GDM1 (cell line): ENCODE results near the gene BST1.

Experiments
- DNase-seq: peaks from one replicate; lab custom pipeline; 2025; lab: John Stamatoyannopoulos, UW

The BST1 gene

DNA sequence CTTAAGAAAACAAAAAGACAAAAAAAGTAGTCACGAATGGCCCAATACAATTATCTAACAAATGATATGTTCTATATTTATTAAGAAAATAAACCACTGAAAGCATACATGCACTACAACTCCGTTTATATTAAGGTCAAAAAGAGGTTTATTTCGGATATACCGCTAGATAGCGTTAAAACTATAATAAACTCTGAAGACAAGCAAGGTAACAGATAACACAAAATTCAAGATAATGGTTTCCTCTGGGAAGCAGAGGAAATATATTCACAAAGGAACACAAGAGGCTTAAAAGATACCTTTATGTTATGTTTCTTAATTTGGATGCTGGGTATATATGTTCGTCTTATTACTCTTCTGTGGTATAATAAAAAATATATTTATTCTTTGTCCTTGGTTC is 26.0 kb upstream of the BST1 start:
- no peak for DNase-seq

DNA sequence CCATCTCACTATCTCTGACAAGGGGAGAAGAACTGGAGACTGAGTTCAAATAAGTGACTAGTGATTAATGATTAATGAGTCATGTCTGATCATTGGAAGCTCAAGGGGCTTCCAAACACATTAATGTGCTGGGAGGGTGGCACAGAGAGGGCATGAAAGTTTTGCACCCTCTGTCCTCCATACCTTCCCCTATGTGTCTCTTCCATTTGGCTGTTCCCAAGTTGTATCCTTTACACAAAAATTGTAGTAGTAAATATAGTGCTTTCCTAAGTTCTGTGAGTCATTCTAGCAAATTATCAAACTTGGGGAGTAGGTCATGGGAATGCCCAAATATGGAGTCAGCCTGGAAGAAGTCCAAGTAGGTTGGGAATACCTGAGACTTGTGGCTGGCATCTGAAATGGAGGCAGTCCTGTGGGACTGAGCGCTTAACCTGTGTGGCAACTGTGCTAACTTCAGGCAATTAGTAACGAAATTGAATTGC is 25.3 kb upstream of the BST1 start:
- no peak for DNase-seq

DNA sequence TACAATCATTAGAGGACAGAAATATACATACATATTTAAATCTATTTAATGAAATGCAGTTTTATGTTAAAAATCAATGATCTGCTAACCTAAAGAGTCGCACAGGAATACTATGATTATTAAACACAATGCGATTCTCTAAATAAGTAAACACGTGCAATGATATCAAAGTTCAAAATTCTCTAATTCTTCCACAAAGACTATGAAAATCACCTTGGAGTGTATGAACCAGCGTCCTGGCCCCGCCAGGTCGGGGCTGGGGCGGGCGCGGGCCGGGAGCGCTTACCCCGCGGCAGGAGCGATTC is 21.8 kb upstream of the BST1 start:
- DNase-seq = no peak

DNA sequence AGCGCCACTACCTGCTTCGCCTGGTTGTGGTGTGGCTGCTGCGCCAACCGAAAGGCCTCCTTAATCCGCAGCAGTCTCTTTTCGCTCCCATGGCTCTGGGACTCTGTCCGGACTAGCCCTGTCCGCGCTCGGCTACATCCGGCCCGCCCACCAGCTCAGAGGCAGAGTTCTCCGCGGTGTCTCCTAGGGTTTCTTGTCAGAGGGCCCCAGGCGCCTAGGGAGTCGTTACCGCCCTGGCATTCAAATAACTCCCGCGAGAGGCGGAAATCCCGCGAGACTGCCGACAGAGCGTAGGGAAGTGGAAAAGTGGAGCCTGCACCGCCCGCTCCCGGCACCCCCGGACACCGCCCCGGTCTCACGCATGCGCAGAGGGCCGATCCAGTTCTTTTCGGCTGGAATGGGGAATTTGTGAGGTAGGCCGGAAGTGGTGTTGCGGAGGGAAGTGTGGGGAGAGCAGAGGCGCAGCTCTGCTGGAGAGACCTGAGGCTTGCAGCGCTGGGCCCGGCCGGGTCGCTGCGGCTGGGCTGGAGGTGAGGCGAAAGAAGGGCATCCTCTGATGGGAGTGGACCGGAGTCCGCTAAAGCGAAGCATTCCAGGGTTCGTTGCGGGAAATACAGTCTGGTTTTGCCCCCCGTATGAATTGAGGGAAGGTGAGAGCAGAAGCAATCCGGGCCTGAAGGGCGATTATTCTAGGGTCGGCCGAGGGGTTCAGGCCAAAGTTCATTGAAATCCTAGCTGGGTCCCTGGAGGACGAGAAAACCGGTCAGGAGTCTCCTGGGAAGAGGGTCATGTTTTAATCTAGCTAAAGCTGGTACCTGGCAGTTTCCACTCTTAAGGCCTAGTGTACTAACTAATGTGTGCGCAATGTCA is 21.3 kb upstream of the BST1 start, which contains the start of gene FAM200B:
FAM200B (plus strand) TSS at position 456 of the 870 bp plus-strand sequence. CDS start 5,151 bp downstream, outside the sequence.
- peak; percentile 97 for DNase-seq

DNA sequence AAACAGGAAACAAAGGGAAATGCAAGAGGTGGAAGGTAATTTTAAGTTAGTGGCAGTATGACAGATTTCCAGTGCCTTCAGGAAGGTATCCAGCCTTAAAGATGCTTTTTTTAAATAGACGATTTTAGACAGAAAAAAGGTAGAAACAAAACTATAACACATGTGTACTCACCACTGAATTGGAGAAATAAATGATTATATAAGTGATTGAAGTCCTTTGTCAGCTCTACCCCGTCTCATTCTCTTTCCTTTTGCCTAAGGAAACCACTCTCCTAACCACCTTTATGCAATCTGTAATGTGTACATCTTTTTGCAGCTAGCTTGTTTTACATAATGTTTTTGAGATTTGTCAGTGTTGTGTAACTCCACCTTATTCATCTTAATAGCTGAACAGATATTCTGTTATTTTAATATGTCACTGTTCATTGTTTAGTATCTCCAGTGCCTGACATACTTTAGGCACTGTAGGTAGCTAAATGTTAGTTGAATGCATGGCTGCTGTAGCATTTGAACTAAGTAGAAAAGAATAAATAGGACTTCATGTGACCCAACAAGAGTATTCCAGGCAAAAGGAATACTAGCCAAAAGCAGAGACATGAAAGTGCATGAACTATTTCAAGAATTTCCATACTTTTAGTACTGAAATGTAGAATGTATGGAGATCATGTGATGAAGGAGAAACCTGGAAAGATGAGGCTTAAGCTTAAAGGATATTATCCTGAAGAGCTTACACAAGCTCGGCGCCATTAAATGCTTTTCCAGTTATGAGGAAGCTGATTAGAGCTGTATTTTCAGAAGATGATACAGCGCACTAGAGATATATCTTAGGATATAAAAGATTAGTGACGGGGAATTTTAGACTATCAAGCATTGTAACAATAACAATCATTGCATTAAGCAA is 20.4 kb upstream of the BST1 start:
- no peak for DNase-seq

DNA sequence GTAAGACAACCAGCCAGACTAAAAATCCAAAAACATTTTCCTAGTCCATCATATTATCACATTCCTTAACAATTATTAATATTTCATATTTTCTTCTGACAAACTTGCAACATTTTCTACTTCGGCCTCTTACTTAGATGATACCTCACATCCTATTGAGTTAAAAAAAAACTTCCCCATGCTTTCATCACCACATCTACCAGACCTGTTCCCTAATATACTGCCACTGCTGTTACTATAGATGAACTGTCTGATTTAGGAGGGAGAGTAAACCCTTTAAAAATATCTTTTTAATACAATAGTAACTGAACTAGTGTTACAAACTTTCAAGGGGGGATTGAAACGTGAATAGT is 19.7 kb upstream of the BST1 start:
- no peak for DNase-seq

DNA sequence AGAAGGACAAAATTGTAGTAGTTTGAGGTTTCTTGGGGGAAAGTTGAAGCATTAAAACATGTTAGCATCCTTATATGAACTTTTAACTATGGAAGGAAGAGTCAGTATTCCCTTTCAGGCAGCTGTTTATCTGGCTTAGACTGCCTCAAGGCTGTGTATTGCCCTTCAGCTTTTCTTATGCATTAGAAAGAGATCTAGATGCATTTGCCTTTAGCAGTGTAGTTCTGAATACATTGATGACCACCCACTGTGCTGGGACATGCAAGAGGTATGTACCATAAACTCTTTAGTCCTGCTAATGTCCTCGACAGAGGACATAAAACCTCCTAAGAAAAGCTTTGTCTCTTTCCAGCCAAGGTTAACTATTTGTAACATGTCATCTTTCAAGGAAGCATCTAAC is 18.4 kb upstream of the BST1 start:
- no peak for DNase-seq

DNA sequence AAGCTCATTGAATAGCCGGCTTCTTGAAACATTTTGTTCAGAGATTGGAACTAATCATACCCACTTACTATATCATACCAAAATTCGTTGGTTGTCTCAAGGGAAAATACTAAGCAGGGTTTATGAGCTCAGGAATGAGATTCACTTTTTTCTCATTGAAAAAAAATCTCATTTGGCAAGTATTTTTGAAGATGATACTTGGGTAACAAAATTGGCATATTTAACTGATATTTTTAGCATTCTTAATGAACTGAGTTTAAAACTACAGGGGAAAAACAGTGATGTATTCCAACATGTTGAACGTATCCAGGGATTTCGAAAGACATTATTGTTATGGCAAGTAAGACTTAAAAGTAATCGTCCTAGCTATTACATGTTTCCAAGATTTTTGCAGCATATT is 14.8 kb upstream of the BST1 start:
- DNase-seq = no peak

DNA sequence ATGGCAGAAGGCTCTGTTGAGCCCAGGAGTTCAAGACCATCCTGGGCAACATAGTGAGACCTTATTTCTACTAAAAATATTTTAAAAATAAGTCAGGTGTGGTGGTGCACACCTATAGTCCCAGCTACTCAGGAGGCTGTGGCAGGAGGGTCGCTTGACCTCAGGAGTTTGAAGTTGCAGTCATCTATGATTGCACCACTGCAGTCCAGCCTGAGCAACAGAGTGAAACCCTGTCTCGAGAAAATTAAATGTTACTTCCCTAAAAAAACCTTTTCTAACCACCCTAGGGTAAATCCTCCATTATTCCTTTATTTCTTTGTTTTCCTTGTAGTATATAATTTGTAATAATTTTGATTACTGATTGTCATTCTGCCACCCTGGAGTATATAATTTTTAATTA is 13.3 kb upstream of the BST1 start:
- DNase-seq = no peak

DNA sequence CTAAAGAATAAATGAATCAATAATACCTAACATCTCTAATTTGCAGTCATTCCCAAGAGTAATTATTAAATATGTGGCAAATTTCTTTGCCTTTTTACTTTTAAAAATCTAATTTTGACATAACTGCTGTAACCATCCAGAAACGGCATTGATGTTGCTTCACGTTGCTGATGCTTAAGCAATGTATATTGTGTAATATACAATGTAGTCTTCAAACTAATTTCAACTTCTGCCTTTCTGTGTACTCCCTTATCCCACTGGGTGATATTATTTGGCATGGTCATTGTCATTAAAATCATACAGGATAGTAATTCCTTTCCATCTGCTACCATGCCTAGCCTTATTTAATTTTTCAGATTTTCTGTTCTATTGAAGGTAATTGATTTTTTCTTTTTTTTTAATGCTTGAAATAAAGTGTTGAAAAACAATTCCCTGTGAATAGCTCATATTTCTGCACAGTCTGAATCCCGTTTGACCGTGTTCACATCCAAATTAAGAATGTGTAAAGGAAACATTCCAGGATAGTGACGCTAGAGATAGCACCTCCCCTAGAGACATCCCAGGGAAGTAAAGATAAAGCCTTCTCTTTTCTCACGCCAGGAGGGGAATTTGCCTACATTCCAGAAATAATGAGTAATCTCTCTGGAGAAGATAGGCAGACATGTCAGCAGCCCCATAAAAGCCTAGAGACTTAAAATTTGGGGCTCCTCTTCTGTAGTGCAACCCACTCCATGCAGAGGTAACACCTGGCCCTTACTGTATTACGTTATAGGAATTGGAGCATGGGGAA is 12.7 kb upstream of the BST1 start:
- DNase-seq = no peak

DNA sequence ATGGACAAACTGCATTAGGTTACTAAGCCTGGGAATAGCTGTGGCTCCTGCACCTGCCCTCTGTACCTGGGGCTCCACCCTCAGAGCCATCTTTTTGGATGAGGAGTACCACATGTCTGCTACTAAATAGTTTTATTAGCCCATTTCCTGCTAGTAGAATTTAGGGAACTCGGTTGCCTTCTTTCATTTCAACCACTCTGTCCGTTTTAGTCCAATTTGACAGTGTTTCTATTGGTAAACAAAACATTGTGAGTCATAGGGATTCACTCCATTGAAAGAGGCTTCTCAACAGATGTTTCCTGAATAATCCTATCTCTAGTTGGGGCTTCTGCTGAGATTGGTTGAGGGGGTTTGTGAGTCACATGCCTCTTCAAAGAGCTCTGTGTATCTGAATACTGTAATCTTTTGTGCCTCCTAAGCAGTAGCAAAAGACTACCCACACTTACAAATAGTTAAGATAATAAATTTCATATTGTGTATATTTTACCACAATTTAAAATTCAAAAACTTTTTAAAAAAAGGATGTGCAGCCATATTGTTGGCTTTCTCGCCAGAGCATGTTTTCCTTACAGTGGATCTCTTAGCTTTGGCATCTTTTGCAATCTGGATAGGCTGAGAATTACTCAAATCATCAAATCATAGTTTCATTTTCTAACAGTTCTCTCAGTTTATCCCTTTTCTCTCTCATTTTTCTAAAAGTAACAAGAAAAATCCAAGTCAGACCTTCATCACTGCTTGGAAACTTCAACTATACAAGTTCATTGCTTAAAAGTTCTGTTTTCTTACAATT is 11.3 kb upstream of the BST1 start:
- DNase-seq = no peak

DNA sequence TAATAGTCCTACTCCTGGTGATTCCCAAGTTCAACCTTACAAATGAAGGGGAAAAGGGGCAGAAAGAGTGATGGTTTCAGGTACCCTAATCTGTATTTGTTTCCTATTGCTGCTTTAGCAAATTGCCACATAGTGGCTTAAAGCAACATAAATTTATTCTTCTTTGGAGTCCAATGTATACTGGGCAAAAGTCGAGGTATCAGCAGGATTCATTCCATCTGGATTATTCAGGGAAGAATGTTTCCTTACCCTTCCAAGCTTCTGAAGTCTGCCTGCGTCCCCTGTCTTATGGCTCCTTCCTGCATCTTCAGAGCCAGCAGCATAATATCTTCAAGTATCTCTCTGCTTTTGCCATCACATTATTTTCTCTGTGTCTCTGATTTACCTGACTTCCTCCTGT is 10.3 kb upstream of the BST1 start:
- no peak for DNase-seq

DNA sequence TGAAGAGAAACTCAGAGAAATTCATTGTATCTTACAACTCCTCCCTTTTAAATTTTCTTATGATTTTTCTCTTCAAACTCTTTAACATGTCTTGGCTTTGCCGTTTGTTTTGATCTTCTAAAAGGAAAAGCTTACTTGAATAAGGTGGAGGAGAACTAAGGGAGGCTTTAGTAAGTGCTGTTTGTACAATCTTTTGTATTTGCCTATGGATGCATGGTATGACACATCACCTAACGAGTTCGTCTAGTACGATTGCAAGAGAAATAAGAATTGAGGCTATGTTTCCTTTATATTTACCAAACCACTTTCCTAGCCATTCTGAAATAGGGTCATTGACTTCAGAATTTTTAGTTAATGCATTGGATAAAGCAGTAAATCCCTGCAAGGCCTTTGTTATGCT is 8.4 kb upstream of the BST1 start:
- DNase-seq = no peak

DNA sequence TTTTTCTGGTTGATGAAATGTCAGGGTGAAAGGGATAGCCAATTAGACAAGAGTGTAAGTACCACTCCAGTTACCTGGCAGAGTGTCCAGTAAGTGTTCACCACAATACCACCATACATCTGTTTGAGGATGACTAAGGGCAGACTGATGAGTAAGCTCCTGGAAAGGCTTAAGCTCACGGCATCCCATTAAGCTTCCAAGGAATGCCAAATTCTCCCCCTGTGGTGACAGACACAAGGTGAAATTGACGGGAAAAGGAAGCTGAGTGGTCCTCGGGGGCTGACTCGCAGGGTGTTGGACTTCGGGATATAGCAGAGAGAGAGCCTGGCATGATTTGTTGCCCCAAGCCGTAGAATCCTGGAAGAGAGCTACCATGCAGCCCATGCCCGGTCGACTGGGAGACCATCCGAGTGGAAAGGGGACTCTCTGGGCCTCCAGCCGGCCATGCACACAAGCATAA is 7.6 kb upstream of the BST1 start:
- no peak for DNase-seq

DNA sequence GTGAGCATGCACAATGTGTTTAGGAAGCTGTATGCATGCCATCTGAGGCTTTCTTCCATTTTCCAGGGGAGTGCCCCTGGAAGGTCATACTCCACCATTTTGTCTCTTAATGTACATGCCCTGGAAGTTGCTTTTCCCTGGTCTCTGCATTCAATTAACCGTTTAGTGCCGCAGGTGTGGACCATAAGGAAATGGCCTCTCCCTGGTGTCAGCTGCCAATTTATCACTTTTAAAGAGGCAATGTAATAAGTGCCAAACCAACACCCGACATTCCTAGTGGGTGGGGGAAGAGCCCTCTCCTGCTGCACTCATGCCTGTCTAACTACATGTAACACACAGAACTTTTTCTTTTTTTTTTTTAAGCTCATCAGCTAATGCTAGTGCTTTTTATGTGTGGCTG is 7.1 kb upstream of the BST1 start:
- no peak for DNase-seq

DNA sequence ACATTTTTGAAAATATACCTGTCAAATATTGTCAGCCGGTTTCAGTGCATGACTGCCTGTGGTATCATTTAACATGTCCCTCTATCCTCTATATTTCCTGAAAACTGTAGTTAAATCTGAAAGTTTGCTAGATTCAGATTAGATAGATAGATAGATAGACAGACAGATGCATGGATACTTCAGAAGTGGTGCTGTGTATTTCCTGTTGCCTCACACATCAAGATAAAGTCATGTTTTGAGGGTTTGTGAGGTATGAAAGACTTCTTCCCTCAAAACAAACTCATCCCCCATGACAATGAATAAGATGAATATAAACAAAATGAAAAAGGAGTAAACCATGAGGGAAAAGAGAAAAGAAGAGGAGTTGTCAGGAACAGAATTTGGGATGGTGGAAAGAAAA is 6.0 kb upstream of the BST1 start:
- no peak for DNase-seq

DNA sequence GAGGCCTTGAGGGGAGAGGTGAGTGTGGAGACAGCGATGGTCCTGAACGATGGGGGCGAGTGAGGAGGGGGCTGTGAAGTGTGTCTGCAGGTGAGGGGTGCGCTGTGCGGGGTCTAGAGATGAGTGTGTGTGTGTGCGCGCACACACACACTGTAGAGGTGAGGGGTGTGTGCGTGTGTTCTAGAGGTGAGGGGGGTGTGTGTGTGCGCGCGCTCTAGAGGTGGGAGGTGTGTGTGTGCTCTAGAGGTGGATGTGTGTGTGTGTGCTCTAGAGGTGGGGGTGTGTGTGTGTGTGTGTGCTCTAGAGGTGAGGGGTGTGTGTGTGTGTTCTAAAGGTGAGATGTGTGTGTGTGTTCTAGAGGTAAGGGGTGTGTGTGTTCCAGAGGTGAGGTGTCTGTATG is 574 bp downstream of the BST1 start:
- no peak for DNase-seq

DNA sequence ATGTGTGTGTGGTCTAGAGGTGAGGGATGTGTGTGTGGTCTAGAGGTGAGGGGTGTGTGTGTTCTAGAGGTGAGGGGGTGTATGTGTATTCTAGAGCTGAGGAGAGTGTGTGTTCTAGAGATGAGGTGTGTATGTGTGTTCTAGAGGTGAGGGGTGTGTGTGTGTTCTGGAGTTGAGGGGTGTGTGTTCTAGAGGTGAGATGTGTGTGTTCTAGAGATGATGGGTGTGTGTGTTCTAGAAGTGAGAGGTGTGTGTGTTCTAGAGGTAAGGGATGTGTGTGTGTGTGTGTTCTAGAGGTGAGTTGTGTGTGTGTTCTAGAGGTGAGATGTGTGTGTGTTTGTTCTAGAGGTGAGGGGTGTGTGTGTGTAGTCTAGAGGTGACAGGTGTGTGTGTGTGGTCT is 1.3 kb downstream of the BST1 start:
- DNase-seq = no peak

DNA sequence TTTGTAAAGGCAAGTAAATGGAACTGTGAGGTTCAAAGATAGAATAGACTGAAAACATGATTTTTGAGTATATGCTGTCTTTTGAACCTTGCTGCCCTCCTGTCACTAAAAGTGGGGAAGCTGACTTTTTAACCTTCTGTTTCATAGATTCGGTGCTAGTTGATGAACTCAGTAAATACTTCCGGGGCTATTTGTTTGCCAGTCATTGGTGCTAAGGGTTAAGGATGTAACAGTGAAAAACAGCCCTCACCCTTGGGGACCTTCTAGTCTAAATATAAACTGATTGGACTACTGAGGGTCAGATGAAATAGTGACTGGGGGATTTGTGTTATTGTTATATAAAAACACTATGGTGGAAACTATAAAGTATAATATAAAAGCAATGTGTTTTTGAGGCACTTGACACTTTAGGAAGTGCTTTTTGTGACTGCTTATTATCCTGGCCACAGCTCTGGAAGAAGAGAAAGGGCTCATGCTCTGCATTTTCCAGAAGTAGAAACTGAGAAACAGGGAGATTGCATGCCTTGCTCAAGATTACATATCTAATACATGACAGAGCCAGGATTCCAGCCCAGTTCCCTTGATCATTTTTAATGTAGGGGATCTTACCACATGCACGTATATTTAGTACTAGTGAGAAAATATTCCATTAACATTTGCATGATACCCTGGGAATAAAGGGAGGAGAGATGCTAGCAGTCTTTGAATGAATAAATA is 3.9 kb downstream of the BST1 start:
- no peak for DNase-seq

DNA sequence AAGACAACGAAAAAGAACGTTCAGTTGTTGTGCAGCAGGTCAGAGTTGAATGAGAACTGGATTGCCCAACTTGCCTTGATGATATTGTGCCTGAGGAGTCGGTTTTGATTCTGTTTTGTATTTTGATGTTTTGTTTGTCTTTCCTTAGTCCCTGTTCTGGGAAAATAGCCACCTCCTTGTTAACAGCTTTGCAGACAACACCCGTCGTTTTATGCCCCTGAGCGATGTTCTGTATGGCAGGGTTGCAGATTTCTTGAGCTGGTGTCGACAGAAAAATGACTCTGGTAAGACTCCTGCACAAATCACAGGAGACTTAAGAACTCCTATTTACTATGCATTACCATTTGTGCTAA is 4.5 kb downstream of the BST1 start:
- DNase-seq = no peak

DNA sequence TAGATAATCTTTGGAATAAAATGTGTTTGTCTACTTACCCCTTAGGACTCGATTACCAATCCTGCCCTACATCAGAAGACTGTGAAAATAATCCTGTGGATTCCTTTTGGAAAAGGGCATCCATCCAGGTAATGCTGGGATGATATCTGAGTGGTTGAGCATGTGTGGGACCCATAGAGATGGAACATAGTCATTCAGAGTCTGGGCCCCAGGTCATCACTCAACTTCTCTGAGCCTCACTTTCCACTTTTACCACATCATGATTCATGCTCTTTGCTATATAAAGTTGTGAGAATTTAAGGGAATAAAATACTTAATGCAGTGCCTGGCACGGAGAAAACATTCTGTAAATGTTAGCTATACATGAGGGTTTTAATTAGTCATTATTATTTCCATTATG is 8.9 kb downstream of the BST1 start:
- no peak for DNase-seq
